Neutrophil (primary cell): ENCODE results near the gene SYTL2.
"Not testable (repeated sequence)": the region's sequence is repeated elsewhere in the genome, so short reads cannot be mapped to it uniquely, and the experiment has no call there.

ENCODE experiments used
- H3K27ac ChIP-seq: fragments of 200-600 bp; sonication (generic); 2 replicates; pipeline ENCODE4 v1.5.1; 2016; ENCODE audit warnings: mild to moderate bottlenecking, moderate library complexity
- H3K27me3 ChIP-seq: fragments of 200-600 bp; sonication (generic); 2 replicates; pipeline ENCODE4 v1.6.0; 2016; ENCODE audit warnings: mild to moderate bottlenecking
- H3K36me3 ChIP-seq: fragments of 200-600 bp; sonication (generic); 2 replicates; pipeline ENCODE4 v1.5.1; 2017
- H3K4me1 ChIP-seq, 2 experiments: fragments of 200-600 bp in 1 of 2; sonication (generic) in 1 of 2; 1 replicate in 1 of 2; 2 replicates in 1 of 2; pipeline versions ENCODE4 v1.5.1 to v1.6.1; 2013 to 2016; ENCODE audit warnings: low read depth in 1 of 2, low read length in 1 of 2, mild to moderate bottlenecking in 1 of 2, moderate library complexity in 1 of 2; ENCODE audit not compliant: control insufficient read depth in 1 of 2, insufficient read depth in 1 of 2
- H3K4me3 ChIP-seq, 2 experiments: fragments of 200-600 bp in 1 of 2; sonication (generic) in 1 of 2; 1 replicate in 1 of 2; 2 replicates in 1 of 2; pipeline ENCODE4 v1.5.1; 2013 to 2016; ENCODE audit warnings: low read depth in 1 of 2, low read length in 1 of 2, mild to moderate bottlenecking in 1 of 2, moderate library complexity in 1 of 2
- H3K9me3 ChIP-seq: fragments of 200-600 bp; sonication (generic); 2 replicates; pipeline ENCODE4 v1.5.1; 2016
- TF ChIP-seq, protein P1 (sequence below): fragments of 200-600 bp; sonication (generic); IDR thresholded peaks from 2 replicates; pipeline ENCODE4 v1.5.1; 2016; ENCODE audit warnings: antibody characterized with exemption

Gene SYTL2

DNA sequence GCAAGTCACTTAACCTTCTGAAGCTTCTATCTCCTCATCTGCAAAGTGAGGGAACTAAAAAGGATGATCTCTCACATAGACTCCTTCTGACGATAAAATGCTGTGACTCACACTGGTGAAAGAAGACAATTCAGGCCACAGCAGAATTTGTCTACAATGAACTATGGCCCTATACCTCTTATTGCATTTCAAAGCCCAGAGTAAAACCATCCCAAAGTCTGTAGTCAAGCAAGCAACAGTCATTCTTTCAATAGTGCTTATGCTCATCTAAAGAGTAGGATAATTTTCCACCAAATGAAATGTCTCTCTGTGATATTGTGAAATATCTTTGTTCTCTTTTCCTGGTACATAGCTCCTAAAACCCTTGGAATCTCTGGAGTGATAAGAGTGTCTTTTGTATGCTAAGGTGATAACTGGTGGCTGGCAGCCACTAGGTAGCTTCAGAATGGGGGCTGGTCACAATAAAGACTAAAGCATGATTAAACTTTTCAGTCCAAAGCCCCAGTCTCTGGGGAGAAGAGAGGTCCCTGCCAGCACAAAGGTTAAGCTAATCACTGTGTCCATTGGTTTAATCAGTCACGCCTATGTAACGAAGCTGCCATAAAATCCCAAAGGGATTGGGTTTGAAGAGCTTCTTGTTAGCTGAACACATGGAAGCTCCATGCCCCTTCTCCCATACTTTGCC, 30.8 kb downstream of the SYTL2 start:
- TF ChIP-seq, protein P1, sequence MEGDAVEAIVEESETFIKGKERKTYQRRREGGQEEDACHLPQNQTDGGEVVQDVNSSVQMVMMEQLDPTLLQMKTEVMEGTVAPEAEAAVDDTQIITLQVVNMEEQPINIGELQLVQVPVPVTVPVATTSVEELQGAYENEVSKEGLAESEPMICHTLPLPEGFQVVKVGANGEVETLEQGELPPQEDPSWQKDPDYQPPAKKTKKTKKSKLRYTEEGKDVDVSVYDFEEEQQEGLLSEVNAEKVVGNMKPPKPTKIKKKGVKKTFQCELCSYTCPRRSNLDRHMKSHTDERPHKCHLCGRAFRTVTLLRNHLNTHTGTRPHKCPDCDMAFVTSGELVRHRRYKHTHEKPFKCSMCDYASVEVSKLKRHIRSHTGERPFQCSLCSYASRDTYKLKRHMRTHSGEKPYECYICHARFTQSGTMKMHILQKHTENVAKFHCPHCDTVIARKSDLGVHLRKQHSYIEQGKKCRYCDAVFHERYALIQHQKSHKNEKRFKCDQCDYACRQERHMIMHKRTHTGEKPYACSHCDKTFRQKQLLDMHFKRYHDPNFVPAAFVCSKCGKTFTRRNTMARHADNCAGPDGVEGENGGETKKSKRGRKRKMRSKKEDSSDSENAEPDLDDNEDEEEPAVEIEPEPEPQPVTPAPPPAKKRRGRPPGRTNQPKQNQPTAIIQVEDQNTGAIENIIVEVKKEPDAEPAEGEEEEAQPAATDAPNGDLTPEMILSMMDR: no peak
- no peaks in the 10 kb centered on the region for H3K9me3 ChIP-seq
- H3K27me3 ChIP-seq: no peaks in the 10 kb centered on the region
- no peak overlapping the region for H3K4me3 ChIP-seq
- no peaks in the 10 kb centered on the region for H3K36me3 ChIP-seq
- H3K27ac ChIP-seq: no peak overlapping the region
- H3K4me1 ChIP-seq: no peaks in the 10 kb centered on the region

DNA sequence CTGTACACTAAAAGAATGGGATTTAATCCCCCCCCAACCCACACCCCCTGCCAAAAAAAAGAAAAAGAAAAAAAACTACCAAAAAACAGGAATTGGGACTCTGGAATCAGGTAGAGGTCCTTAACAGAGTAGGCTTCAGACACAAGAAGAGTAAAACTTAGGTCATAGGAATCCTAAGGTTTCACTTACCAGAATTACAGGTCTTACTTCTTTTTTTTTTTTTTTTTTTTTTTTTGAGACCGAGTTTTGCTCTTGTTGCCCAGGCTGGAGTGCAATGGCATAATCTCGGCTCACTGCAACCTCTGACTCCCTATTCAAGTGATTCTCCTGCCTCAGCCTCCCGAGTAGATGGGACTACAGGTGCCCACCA, 33.4 kb downstream of the SYTL2 start:
- H3K4me3 ChIP-seq, H3K9me3 ChIP-seq, H3K4me1 ChIP-seq, H3K36me3 ChIP-seq, H3K27me3 ChIP-seq, H3K27ac ChIP-seq: not testable (repeated sequence)

DNA sequence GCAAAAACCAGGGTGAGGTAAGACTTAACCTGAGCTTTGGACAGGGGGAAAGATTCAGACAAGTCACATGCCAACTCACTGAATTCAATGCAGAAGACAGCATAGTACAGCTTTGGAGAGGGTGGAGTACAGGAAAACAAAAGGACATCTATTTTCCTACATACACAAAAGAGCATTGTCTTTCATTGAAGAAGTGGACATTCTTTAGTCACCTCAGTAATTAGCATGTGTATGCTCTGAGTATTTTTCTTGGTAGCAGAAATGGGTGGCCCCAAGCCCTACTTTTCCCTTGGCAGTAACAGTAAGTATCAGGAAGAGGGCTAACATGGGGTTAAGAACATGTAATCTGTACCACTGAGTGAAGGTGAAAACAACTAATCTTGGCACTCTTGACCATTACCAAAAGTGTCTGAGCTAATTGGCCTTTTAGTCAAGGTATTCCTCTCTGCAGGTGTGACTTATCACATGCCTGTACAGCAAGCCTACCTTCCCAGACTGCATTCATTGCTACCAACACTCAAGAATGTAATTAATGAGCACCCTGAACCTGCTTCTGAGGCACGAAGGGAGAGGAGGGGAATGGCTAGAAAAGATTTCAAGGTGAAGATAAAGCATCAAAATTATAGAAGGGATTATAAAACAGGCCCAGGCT, 33.9 kb downstream of the SYTL2 start:
- H3K27me3 ChIP-seq: no peaks in the 10 kb centered on the region
- no peaks in the 10 kb centered on the region for H3K9me3 ChIP-seq
- TF ChIP-seq, protein P1: no peak
- no peak overlapping the region for H3K27ac ChIP-seq
- no peaks in the 10 kb centered on the region for H3K36me3 ChIP-seq
- no peak overlapping the region for H3K4me3 ChIP-seq
- no peaks in the 10 kb centered on the region for H3K4me1 ChIP-seq

DNA sequence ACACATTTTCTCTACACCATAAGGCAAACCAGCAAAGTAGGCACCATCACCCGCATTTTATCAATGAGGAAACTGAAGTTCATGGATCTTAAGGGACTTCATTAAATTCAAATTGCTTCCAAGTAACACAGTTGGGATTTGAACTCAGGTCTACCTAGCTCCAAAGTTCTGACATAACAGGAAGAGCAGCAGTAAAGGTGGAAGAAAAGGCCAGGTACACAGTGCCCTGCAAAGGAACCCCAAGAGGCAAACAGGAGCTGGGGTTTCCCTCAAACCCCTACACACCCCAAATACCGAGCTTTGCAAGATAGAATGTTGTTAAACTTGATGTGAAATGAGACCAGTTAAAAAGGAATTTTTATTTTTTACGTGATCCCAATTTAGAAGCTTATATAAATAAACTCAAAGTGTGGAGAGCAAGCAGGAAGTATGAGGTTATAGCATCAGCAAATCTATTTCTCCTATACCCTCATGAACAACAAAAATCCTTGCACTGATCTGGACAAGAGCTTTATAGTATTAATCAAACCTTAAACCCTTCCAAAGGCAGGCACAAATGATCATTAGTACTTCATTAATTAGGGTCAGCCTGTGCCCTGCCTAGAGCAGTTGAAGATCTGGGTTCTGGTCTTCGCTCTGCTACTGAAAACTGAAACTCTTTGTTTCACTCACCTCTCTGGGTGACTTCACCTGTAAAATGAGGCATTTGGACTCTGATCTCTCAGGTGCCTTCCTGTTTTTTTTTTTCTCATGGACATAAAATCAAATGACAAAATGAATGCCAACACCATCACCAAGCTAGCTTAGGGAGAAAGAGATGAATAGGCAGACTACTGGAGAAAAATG, 36.5 kb downstream of the SYTL2 start:
- H3K27ac ChIP-seq: no peak overlapping the region
- H3K36me3 ChIP-seq: no peaks in the 10 kb centered on the region
- no peak overlapping the region for H3K4me3 ChIP-seq
- H3K27me3 ChIP-seq: no peaks in the 10 kb centered on the region
- H3K4me1 ChIP-seq: no peaks in the 10 kb centered on the region
- TF ChIP-seq, protein P1: no peak
- no peaks in the 10 kb centered on the region for H3K9me3 ChIP-seq

DNA sequence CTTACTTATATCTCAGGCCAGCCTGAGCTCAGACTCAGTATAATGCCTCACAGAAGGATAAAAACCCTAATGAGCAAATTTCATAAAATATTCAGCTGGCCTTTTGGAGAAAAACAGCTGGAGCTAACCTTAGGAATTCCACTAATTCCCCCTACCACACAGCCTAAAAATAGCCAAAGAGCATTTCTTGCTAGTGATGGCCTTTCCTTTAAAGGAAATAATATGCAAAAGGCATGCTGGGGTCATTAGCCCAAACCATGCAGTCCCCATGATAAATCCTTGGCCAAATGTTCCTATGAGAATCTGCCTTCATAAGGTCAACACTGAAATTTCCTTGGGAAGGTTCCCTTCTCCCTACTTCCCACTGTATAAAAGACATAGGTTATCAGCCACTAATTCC, 38.2 kb downstream of the SYTL2 start:
- H3K36me3 ChIP-seq: no peaks in the 10 kb centered on the region
- H3K27me3 ChIP-seq: no peaks in the 10 kb centered on the region
- no peak overlapping the region for H3K27ac ChIP-seq
- no peaks in the 10 kb centered on the region for H3K4me1 ChIP-seq
- no peak overlapping the region for H3K4me3 ChIP-seq
- H3K9me3 ChIP-seq: no peaks in the 10 kb centered on the region
- TF ChIP-seq, protein P1: no peak

DNA sequence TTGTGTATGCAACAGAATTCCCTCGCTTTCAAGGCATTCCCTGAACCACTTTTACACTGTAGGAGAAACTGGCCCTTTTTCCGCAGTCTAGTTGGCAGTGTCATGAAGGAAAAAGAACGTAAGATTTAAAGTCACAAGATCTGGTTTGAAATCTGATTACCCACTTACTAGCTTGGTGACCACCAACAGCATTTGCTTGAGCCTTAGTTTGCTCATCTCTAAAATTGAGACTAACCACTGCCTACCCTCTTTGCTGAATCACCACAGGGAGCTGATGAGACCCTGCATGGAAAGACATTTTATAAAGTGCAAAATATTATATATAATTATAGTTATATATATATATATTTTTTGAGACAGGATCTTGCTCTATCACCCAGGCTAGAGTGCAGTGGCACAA, 39.4 kb downstream of the SYTL2 start:
- Histone ChIP-seq H3K36me3 (no peaks in the 10 kb centered on the region), H3K27ac (no peak overlapping the region), H3K27me3 (no peaks in the 10 kb centered on the region), H3K4me1 (no peaks in the 10 kb centered on the region), H3K4me3 (no peak overlapping the region), H3K9me3 (no peaks in the 10 kb centered on the region)
- TF ChIP-seq, protein P1: no peak
